Neural cell (in vitro differentiated cells): Measurements from ENCODE around the gene DIP2C. TPM values are rescaled to one million over a fixed set of nuclear protein-coding genes. Genes with fewer than 3 reads are reported as not detected.

Experiments used
- H2AFZ ChIP-seq: fragments of 200-600, 300-800 bp; sonication (generic), shearing (Covaris generic); 2 replicates; pipeline ENCODE4 v1.6.0; 2014; ENCODE audit warnings: low read depth, mild to moderate bottlenecking, antibody characterized with exemption, low read length, moderate library complexity
- H3F3A ChIP-seq: fragments of 200-600 bp; shearing (Covaris generic); 2 replicates; pipeline ENCODE4 v1.6.1; 2016; ENCODE audit warnings: mild to moderate bottlenecking, moderate library complexity, mixed read lengths, antibody characterized with exemption, low read length; ENCODE audit not compliant: insufficient read depth, poor library complexity, severe bottlenecking
- H3K27ac ChIP-seq: fragments of 200-600, 300-800 bp; sonication (generic), shearing (Covaris generic); 2 replicates; pipeline ENCODE4 v1.5.1; 2014; ENCODE audit warnings: mild to moderate bottlenecking, low read length, moderate library complexity
- H3K27me3 ChIP-seq: fragments of 300-800, 200-600 bp; sonication (generic), shearing (Covaris generic); 2 replicates; pipeline ENCODE4 v1.6.0; 2014; ENCODE audit warnings: mild to moderate bottlenecking, low read depth, low read length, moderate library complexity; ENCODE audit not compliant: insufficient read depth
- H3K36me3 ChIP-seq: fragments of 300-800, 200-600 bp; sonication (generic), shearing (Covaris generic); 2 replicates; pipeline ENCODE4 v1.5.1; 2014; ENCODE audit warnings: mild to moderate bottlenecking, antibody characterized with exemption, low read length, moderate library complexity; ENCODE audit not compliant: insufficient read depth
- H3K4me2 ChIP-seq: fragments of 300-800, 200-600 bp; sonication (generic), shearing (Covaris generic); 2 replicates; pipeline ENCODE4 v1.6.0; 2014; ENCODE audit warnings: mild to moderate bottlenecking, low read length
- H3K4me3 ChIP-seq: fragments of 300-800, 200-600 bp; sonication (generic), shearing (Covaris generic); 2 replicates; pipeline ENCODE4 v1.5.1; 2014; ENCODE audit warnings: mild to moderate bottlenecking, low read length, moderate library complexity
- H3K79me2 ChIP-seq: fragments of 200-600 bp; shearing (Covaris generic); replicated peaks from 2 replicates; pipeline ENCODE4 v1.6.0; 2014; ENCODE audit warnings: mild to moderate bottlenecking, low read length, moderate library complexity; ENCODE audit not compliant: insufficient read depth
- H3K9ac ChIP-seq: fragments of 300-800, 200-600 bp; sonication (generic), shearing (Covaris generic); 2 replicates; pipeline ENCODE4 v1.6.1; 2016; ENCODE audit warnings: mild to moderate bottlenecking, low read length, mixed read lengths
- H3K9me2 ChIP-seq: fragments of 200-600 bp; shearing (Covaris generic); 2 replicates; pipeline ENCODE4 v1.6.1; 2016; ENCODE audit warnings: mild to moderate bottlenecking, low read length, mixed read lengths; ENCODE audit not compliant: insufficient read depth
- H3K9me3 ChIP-seq: fragments of 200-600, 300-800 bp; sonication (generic), shearing (Covaris generic); 2 replicates; pipeline ENCODE4 v1.6.1; 2016; ENCODE audit warnings: mild to moderate bottlenecking, mixed run types, low read length, moderate library complexity, mixed read lengths
- H4K20me1 ChIP-seq: fragments of 200-600 bp; shearing (Covaris generic); 2 replicates; pipeline ENCODE4 v1.6.1; 2016; ENCODE audit warnings: mild to moderate bottlenecking, mixed run types; ENCODE audit not compliant: insufficient read depth
- EP300 ChIP-seq: fragments of 450-650 bp; conservative IDR thresholded peaks from 2 replicates; pipeline ENCODE4 v1.6.1; 2014; ENCODE audit warnings: antibody characterized with exemption, mild to moderate bottlenecking, moderate library complexity; ENCODE audit not compliant: poor library complexity, severe bottlenecking
- EZH2 ChIP-seq: fragments of 200-600, 300-800 bp; shearing (Covaris generic), sonication (generic); IDR thresholded peaks from 2 replicates; pipeline ENCODE4 v1.6.1; 2014; ENCODE audit warnings: antibody characterized with exemption, low read length, borderline replicate concordance, mild to moderate bottlenecking; ENCODE audit not compliant: insufficient read depth, poor library complexity, severe bottlenecking
- MXI1 ChIP-seq: fragments of 450-650 bp; conservative IDR thresholded peaks from 2 replicates; pipeline ENCODE4 v1.6.1; 2014; ENCODE audit warnings: antibody characterized with exemption, mild to moderate bottlenecking; ENCODE audit not compliant: poor library complexity, severe bottlenecking
- POLR2AphosphoS5 ChIP-seq: IDR thresholded peaks from 2 replicates; pipeline ENCODE4 v1.6.1; 2012
- RAD21 ChIP-seq: fragments of 450-650 bp; conservative IDR thresholded peaks from 2 replicates; pipeline ENCODE4 v1.6.1; 2014; ENCODE audit warnings: antibody characterized with exemption, mild to moderate bottlenecking, moderate library complexity
- SMC3 ChIP-seq: fragments of 450-650 bp; conservative IDR thresholded peaks from 2 replicates; pipeline ENCODE4 v1.6.1; 2014; ENCODE audit warnings: antibody characterized with exemption, mild to moderate bottlenecking, moderate library complexity; ENCODE audit not compliant: poor library complexity
- TAF1 ChIP-seq: IDR thresholded peaks from 2 replicates; pipeline ENCODE4 v1.6.1; 2012; ENCODE audit warnings: low read depth
- polyA plus RNA-seq: library from polyadenylated mRNA; depleted of rRNA; stranded (reverse); fragments of >200 nt; gene quantifications from 2 replicates; pipeline ENCODE4 v1.2.3, GENCODE V29; 2014
- TF ChIP-seq, protein P1 (sequence below): fragments of 450-650 bp; IDR thresholded peaks from 2 replicates; pipeline ENCODE4 v1.5.1; 2014; ENCODE audit warnings: antibody characterized with exemption, mild to moderate bottlenecking, moderate library complexity; ENCODE audit not compliant: poor library complexity, severe bottlenecking
- TF ChIP-seq, protein P2 (sequence below): IDR thresholded peaks from 2 replicates; pipeline ENCODE4 v1.6.1; 2012; ENCODE audit warnings: borderline replicate concordance

The DIP2C gene
- polyA plus RNA-seq, 1 donor from 2014 or later: 24.1 TPM

DNA sequence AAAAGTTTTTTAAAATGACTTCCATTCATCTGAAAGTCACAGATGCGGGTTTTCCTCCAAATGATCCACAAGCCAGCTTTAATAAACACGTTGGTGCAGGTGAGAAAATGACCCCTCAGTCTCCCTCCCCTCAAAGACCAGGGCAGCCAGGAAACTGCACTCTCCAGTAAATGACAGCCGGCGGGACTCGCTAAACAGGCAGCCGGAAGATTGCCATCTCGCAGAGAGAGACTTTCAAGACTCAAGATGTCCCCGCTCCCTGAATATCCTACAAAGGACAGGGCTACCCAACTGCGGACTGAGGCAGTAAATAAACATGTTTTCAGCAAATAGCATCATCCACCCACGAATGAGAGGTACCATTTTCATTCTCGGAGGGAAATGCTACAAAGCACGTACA, 116.8 kb downstream of the DIP2C start:
- H3F3A ChIP-seq: no peaks in the 10 kb centered on the region
- TF ChIP-seq EP300 (no peak), TAF1 (no peak), SMC3 (no peak), EZH2 (no peak), RAD21 (no peak)
- TF ChIP-seq, protein P1, sequence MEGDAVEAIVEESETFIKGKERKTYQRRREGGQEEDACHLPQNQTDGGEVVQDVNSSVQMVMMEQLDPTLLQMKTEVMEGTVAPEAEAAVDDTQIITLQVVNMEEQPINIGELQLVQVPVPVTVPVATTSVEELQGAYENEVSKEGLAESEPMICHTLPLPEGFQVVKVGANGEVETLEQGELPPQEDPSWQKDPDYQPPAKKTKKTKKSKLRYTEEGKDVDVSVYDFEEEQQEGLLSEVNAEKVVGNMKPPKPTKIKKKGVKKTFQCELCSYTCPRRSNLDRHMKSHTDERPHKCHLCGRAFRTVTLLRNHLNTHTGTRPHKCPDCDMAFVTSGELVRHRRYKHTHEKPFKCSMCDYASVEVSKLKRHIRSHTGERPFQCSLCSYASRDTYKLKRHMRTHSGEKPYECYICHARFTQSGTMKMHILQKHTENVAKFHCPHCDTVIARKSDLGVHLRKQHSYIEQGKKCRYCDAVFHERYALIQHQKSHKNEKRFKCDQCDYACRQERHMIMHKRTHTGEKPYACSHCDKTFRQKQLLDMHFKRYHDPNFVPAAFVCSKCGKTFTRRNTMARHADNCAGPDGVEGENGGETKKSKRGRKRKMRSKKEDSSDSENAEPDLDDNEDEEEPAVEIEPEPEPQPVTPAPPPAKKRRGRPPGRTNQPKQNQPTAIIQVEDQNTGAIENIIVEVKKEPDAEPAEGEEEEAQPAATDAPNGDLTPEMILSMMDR: no peak
- TF ChIP-seq, protein P2, sequence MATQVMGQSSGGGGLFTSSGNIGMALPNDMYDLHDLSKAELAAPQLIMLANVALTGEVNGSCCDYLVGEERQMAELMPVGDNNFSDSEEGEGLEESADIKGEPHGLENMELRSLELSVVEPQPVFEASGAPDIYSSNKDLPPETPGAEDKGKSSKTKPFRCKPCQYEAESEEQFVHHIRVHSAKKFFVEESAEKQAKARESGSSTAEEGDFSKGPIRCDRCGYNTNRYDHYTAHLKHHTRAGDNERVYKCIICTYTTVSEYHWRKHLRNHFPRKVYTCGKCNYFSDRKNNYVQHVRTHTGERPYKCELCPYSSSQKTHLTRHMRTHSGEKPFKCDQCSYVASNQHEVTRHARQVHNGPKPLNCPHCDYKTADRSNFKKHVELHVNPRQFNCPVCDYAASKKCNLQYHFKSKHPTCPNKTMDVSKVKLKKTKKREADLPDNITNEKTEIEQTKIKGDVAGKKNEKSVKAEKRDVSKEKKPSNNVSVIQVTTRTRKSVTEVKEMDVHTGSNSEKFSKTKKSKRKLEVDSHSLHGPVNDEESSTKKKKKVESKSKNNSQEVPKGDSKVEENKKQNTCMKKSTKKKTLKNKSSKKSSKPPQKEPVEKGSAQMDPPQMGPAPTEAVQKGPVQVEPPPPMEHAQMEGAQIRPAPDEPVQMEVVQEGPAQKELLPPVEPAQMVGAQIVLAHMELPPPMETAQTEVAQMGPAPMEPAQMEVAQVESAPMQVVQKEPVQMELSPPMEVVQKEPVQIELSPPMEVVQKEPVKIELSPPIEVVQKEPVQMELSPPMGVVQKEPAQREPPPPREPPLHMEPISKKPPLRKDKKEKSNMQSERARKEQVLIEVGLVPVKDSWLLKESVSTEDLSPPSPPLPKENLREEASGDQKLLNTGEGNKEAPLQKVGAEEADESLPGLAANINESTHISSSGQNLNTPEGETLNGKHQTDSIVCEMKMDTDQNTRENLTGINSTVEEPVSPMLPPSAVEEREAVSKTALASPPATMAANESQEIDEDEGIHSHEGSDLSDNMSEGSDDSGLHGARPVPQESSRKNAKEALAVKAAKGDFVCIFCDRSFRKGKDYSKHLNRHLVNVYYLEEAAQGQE: no peak
- no peak overlapping the region for H3K27ac ChIP-seq
- H3K4me3 ChIP-seq: no peak overlapping the region
- no peak overlapping the region for H3K4me2 ChIP-seq
- no peak overlapping the region for H3K9ac ChIP-seq
- H3K9me3 ChIP-seq: peaks cover 3% of the 10 kb centered on the region
- peaks cover 77% of the 10 kb centered on the region for H3K79me2 ChIP-seq
- peaks cover 8% of the 10 kb centered on the region for H4K20me1 ChIP-seq
- no peaks in the 10 kb centered on the region for H3K36me3 ChIP-seq
- H3K27me3 ChIP-seq: no peaks in the 10 kb centered on the region
- H2AFZ ChIP-seq: no peak overlapping the region
- no peaks in the 10 kb centered on the region for H3K9me2 ChIP-seq

DNA sequence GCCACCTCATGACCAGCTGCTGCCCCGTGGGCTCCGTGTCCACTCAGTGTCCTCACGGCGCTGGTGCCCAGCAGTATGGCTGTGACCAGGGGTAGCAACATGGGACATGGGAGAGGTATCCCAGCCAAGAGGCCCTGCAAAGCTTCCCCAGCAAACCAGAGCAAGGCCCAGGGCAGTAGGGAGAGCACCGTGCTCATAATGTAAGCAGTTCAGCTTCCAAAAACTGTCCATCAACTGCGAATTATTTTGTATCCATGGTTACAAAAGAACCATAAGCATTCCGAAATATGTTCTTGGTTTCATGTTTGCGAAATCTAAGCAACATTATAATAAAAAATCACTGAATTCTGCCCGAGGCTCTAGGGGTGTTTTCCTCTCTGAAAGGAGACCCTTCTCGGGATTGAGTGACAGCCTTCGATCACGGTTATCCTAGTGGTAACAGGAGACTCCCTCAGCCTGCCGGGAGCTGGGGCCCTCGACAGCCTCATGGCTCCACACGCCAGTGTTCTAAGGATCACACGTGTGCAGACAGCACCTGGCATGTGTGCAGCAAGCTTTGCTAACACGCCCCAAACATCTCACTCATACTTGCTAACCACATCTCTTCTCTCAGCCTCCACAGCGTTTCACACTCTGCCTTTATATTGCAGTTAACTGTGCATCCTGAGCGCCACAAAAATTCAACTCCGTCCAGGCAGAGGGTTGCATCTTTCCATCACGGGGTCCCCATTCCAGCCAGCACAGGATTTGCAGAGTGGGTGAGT, 117.6 kb downstream of the DIP2C start:
- Histone ChIP-seq H3K36me3 (no peaks in the 10 kb centered on the region), H3K27me3 (no peaks in the 10 kb centered on the region), H2AFZ (no peak overlapping the region), H4K20me1 (peaks cover 5% of the 10 kb centered on the region), H3F3A (no peaks in the 10 kb centered on the region), H3K27ac (no peak overlapping the region), H3K4me3 (no peak overlapping the region), H3K9ac (no peak overlapping the region), H3K9me3 (peaks cover 3% of the 10 kb centered on the region), H3K4me2 (no peak overlapping the region), H3K9me2 (no peaks in the 10 kb centered on the region), H3K79me2 (peaks cover 77% of the 10 kb centered on the region)
- TF ChIP-seq, protein P2: no peak
- TF ChIP-seq TAF1 (no peak), SMC3 (no peak), EZH2 (no peak), RAD21 (no peak), MXI1 (no peak), POLR2AphosphoS5 (no peak), EP300 (no peak)
- TF ChIP-seq, protein P1: no peak
